ENCODE measurements around the gene HSD17B3.
"Not testable (repeated sequence)": the region's sequence is repeated elsewhere in the genome, so short reads cannot be mapped to it uniquely, and the experiment has no call there.

Gene HSD17B3

GRCh38 chr9:96302021-96302420 is at the start of gene HSD17B3:
TSS of gene HSD17B3 (minus strand) at chr9:96302176. CDS start at chr9:96302104, 72 bp downstream.
- no peak for DNase-seq

DNA sequence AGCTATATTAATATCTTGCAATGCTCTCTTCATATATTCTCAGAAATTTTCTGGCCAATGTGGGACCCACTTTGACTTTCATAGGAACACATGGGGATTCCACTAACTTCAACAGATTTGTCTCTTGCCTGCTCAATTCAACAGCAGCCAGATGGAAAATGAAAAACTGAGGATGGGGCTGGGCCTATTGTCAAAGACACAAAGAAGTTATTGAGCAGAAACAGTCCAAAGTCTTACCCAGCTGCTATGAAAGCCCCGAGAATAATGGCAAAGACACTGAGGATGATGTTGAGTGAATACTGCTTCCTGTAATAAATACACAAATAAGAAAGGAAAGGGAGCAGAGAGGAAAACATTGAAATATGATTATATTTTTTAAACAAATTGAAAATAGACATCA is 48.9 kb upstream of the HSD17B3 start:
- no peak for DNase-seq

GRCh38 chr9:96348261-96348660 is 46.3 kb upstream of the HSD17B3 start:
- no peak for DNase-seq

DNA sequence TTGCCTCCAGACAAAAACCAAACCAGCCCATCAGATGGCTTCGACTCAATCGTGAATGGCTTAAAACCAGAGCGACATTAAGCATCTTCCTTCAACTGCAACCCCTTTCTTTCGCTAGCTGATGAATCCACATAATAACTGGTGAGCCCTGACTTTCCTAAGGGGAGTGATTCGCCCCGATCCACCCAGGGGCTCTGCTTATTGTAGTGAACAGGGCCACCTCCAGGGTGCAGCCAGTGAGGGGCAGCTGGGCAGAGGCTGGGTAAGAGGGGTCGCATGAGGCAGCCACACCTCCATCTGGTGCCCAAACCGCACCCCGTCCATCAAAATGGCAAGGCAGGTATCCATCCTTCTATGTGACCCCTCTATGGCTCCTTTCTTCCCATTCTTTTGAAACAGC is 43.6 kb upstream of the HSD17B3 start:
- no peak for DNase-seq

GRCh38 chr9:96344458-96345180 is 42.6 kb upstream of the HSD17B3 start:
- DNase-seq: no peak

- DNase-seq: no peak
These were observed 41.8 kb upstream of the HSD17B3 start for GRCh38 chr9:96343515-96344360.

GRCh38 chr9:96342571-96343245 is 40.7 kb upstream of the HSD17B3 start:
- DNase-seq: no peak

DNA sequence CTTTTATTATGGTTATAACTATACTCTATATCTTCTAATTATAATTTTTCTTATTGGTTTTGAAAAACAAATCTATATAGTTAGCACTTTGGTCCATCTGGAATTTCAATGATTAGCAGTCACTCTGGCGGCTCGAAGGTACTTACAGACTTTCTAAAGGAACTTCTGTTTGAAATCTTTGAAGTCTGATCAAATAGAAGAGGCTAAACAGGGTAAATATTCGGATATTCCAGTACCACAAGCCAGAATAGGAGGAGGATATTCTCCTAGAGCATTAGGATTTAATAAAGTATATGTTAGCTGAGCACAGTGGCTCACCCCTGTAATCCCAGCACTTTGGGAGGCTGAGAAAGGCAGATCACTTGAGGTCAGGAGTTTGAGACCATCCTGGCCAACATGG is 38.7 kb upstream of the HSD17B3 start:
- DNase-seq: no peak

GRCh38 chr9:96338299-96338698 is 36.3 kb upstream of the HSD17B3 start:
- DNase-seq: no peak

- no peak for DNase-seq
These were observed 32.0 kb upstream of the HSD17B3 start for GRCh38 chr9:96333958-96334357.

DNA sequence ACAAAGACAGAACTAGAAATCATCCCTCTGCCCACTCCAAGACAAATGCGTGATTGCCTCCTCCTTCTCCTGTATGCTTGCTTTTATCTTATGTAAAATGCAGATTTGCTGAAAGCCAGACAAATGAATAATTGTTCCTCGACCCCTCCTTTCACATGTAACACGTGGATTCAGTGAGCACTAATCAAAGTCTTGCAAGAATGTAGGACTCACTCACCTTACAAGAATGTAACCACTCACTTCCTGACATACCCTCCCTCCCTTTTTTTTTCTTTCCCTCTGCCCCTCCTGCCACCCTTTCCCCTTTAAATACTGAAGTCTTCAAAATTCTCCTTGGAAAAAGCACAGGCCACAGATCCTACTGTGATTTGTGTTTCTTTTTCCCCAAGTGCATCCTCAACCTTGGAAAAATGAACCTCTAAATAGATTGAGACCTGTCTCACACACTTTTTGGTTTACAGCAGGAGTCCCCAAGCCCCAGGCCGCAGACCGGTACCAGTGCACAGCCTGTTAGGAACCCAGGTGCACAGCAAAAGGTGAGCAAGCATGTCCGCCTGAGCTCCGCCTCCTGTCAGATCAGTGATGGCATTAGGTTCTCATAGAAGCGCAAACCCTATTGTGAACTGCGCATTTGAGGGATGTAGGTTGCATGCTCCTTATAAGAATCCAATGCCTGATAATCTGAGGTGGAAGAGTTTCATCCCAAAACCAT is 29.4 kb upstream of the HSD17B3 start:
- no peak for DNase-seq

DNA sequence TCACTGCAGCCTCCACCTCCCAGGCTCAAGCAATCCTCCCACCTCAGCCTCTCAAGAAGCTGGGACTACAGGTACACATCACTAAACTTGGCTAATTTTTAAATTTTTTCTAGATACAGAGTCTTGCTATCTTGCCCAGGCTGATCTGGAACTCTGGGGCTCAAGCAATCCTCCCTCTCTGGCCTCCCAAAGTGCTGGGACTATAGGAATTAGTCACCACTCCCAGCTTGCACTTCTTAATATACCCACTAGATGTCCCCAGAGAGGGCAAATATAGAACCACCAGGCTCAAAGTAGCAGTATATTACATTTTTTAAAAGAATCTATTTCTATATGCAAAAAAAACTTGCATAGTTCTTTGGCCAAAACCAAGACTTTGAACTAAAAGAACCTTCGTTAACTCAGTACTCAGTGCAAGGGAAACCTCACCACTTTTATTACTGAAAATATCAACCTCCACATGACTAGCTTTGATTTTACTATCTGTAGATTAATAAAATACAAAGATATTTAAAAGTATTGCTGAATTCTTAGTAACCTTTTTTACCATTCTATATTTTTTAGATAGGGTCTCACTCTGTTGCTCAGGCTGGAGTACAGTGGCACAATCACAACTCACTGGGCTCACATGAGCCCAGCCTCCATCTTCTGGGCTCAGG is 25.8 kb upstream of the HSD17B3 start:
- peak; percentile 69 for DNase-seq

- no peak for DNase-seq
These were observed 21.2 kb upstream of the HSD17B3 start for GRCh38 chr9:96323169-96323568.

- DNase-seq: not testable (repeated sequence)
These were observed 20.8 kb upstream of the HSD17B3 start for GRCh38 chr9:96322736-96323135.

GRCh38 chr9:96322210-96322609 is 20.2 kb upstream of the HSD17B3 start:
- not testable (repeated sequence) for DNase-seq

- no peak for DNase-seq
These were observed 19.5 kb upstream of the HSD17B3 start for GRCh38 chr9:96321515-96321914.

GRCh38 chr9:96320749-96321280 is 18.8 kb upstream of the HSD17B3 start:
- no peak for DNase-seq

GRCh38 chr9:96318921-96319565 is 17.1 kb upstream of the HSD17B3 start:
- DNase-seq: no peak

GRCh38 chr9:96317335-96317980 is 15.5 kb upstream of the HSD17B3 start:
- DNase-seq: peak; percentile 52

GRCh38 chr9:96309850-96310249 is 7.9 kb upstream of the HSD17B3 start:
- DNase-seq: no peak

GRCh38 chr9:96306958-96307357 is 5.0 kb upstream of the HSD17B3 start:
- not testable (repeated sequence) for DNase-seq
